Ovary (tissue), 9 donors: ENCODE results near the gene RPS6KB2. TPM values are rescaled to one million over a fixed set of nuclear protein-coding genes. Genes with fewer than 3 reads are reported as not detected.
A peak's percentile ranks its signal among the peaks of the same experiment; 100 is the strongest.
"Not testable (repeated sequence)": the region's sequence is repeated elsewhere in the genome, so short reads cannot be mapped to it uniquely, and the experiment has no call there.

Experiments
- DNase-seq, 5 donors: peaks; one replicate each; pipeline ENCODE4 v3.0.0-alpha.2; 2019 to 2020
- H3K27ac ChIP-seq, 2 donors: fragments of 200-600 bp; one replicate each; pipeline versions ENCODE4 v1.5.1 to v1.8.0; 2019 to 2022
- H3K27me3 ChIP-seq: fragments of 200-600 bp; one replicate; pipeline ENCODE4 v1.8.0; 2022
- H3K36me3 ChIP-seq: fragments of 200-600 bp; sonication (generic); one replicate; pipeline ENCODE4 v1.5.1; 2019
- H3K4me1 ChIP-seq: one replicate; pipeline ENCODE4 v1.8.1; 2013; ENCODE audit warnings: mild to moderate bottlenecking, moderate library complexity; ENCODE audit not compliant: insufficient read depth
- H3K4me3 ChIP-seq: fragments of 200-600 bp; sonication (generic); one replicate; pipeline ENCODE4 v1.5.1; 2017
- H3K9me3 ChIP-seq, 2 donors: fragments of 200-600 bp in 1 of 2; sonication (generic) in 1 of 2; one replicate each; pipeline versions ENCODE4 v1.5.1 to v1.8.1; 2013 to 2019; ENCODE audit warnings: mild to moderate bottlenecking in 1 of 2, moderate library complexity in 1 of 2
- CTCF ChIP-seq, 3 donors: fragments of 450-650 bp in 2 of 3; fragments of 200-600 bp in 1 of 3; IDR thresholded peaks; one replicate each; pipeline versions ENCODE4 v1.5.1 to v1.8.0; 2016 to 2022; ENCODE audit warnings: antibody characterized with exemption in 3 of 3, mild to moderate bottlenecking in 1 of 3
- EP300 ChIP-seq: sonication (generic); formaldehyde crosslinking; IDR thresholded peaks from one replicate; pipeline ENCODE4 v1.6.1; 2017; ENCODE audit warnings: antibody characterized with exemption
- POLR2A ChIP-seq: fragments of 450-650 bp; IDR thresholded peaks from one replicate; pipeline ENCODE4 v1.6.1; 2017; ENCODE audit warnings: antibody characterized with exemption, mild to moderate bottlenecking, moderate library complexity
- WGBS, 3 donors: extraction: QIAGEN DNeasy Blood & Tissue Kit in 1 of 3; methylation state at CpG; one replicate each; pipeline versions ENCODE4 v1.1.5 to v1.1.7; 2013 to 2017; 5-methylcytosine and 5-hydroxymethylcytosine counted together
- intact Hi-C, 4 donors: fragments of 100-400 bp; cut with DNase I; formaldehyde crosslinking; loops; one replicate each; pipeline versions ENCODE4 v1.11.0 to v1.15.1; 2022 to 2023
- polyA plus RNA-seq, 2 donors: library from polyadenylated mRNA; stranded (reverse); fragments of 200-250 nt in 1 of 2; fragments of 350-450 nt in 1 of 2; fragmentation: Illumina TruSeq in 1 of 2; extraction: RNeasy Lipid Tissue Mini Kit (QIAGEN cat#74804) in 1 of 2; gene quantifications; one replicate each; pipeline ENCODE4 v1.2.3, GENCODE V29; 2013 to 2014
- total RNA-seq, 7 donors: library from RNA; depleted of rRNA in 2 of 7; stranded (reverse); fragments of >200 nt in 2 of 7; fragmentation: NEBNext Ultra II Directional in 3 of 7; extraction: Animal tissue kit (Norgen Biotek cat#: 25700) in 3 of 7; gene quantifications; one replicate each; pipeline versions ENCODE4 v1.1.0 to v1.2.4, GENCODE V29; 2016 to 2023
- donor health status: DM: no; HTN: no; CAD: no; lungs with moderate emphysema.
- donor health status: DM: no; HTN: no; CAD: no.
- donor health status: Bipolar disorder and iron deficiency.
- donor health status: DM: yes; HTN: yes; CAD: no.
- donor health status: DM: no; HTN: no; CAD: no.
- donor health status: DM: yes; HTN: yes; CAD: no.

RPS6KB2 gene
- total and polyA plus RNA-seq, 9 donors = 10.4 to 38.6 (median 33.1) TPM

- H3K9me3 ChIP-seq = no peaks in the 10 kb centered on the region
- H3K27me3 ChIP-seq = no peaks in the 10 kb centered on the region
- TF ChIP-seq CTCF (IDR thresholded peaks at IDR 0.05) (peak in 2 of 3 donors; percentile 46 to 49), EP300 (no peak), POLR2A (peak; percentile 51)
- H3K4me3 ChIP-seq = peak within 1 kb of the TSS; percentile 93
- H3K27ac ChIP-seq = peak within 1 kb of the TSS; percentile 37 to 84
- H3K36me3 ChIP-seq = no peaks in the 10 kb centered on the region
- DNase-seq = peak; percentile 90 to 94 (median 93)
- peaks cover 7% of the 10 kb centered on the region for H3K4me1 ChIP-seq
- 1 to 2% (median 1%) methylated on average over 33 to 76 of the region's 76 CpGs for WGBS, 3 donors
- intact Hi-C loops = loop anchor here in 2 of 4 donors (1.0 to 5.0 kb wide), 2 partner anchors 66 to 72 kb away; no protein-coding TSS in a partner anchor
Measured at GRCh38 chr11:67468759-67469507, 40.6 kb downstream of the RPS6KB2 start, which contains the start of gene TMEM134. TMEM134 (minus strand) TSS chr11:67469251; CDS start chr11:67469192, 59 bp downstream.

- Histone ChIP-seq H3K27me3 (no peaks in the 10 kb centered on the region), H3K4me1 (peaks cover 7% of the 10 kb centered on the region), H3K9me3 (no peaks in the 10 kb centered on the region), H3K36me3 (no peaks in the 10 kb centered on the region), H3K27ac (peak overlapping the region; percentile 11 to 84), H3K4me3 (peak overlapping the region; percentile 93)
- no peak for TF ChIP-seq POLR2A
- TF ChIP-seq CTCF (IDR thresholded peaks at IDR 0.05) = no peak
- no peak for TF ChIP-seq EP300
- 2 to 4% (median 3%) methylated on average over 9 of the region's 9 CpGs for WGBS, 3 donors
- no peak for DNase-seq
- intact Hi-C loops = loop anchor here in 2 of 4 donors (1.0 to 5.0 kb wide), 2 partner anchors 66 to 72 kb away; no protein-coding TSS in a partner anchor
Measured at GRCh38 chr11:67469508-67469811, 41.2 kb downstream of the RPS6KB2 start.

GRCh38 chr11:67470337-67471002, 42.2 kb downstream of the RPS6KB2 start:
- H3K9me3 ChIP-seq = no peaks in the 10 kb centered on the region
- WGBS, 3 donors = 66 to 75% (median 74%) methylated on average over 8 of the region's 8 CpGs
- no peak overlapping the region for H3K27ac ChIP-seq
- H3K4me1 ChIP-seq = peaks cover 7% of the 10 kb centered on the region
- no peak for DNase-seq
- H3K4me3 ChIP-seq = no peak overlapping the region
- intact Hi-C loops = no loop called here
- no peaks in the 10 kb centered on the region for H3K27me3 ChIP-seq
- TF ChIP-seq CTCF (IDR thresholded peaks at IDR 0.05) = no peak
- TF ChIP-seq POLR2A = no peak
- TF ChIP-seq EP300 = no peak
- H3K36me3 ChIP-seq = no peaks in the 10 kb centered on the region

- no peak overlapping the region for H3K4me3 ChIP-seq
- H3K27me3 ChIP-seq = no peaks in the 10 kb centered on the region
- intact Hi-C loops = no loop called here
- no peaks in the 10 kb centered on the region for H3K36me3 ChIP-seq
- 73 to 76% (median 74%) methylated on average over 7 of the region's 7 CpGs for WGBS, 3 donors
- TF ChIP-seq CTCF (IDR thresholded peaks at IDR 0.05) = no peak
- TF ChIP-seq EP300 = no peak
- TF ChIP-seq POLR2A = no peak
- H3K27ac ChIP-seq = no peak overlapping the region
- no peak for DNase-seq
- peaks cover 2% of the 10 kb centered on the region for H3K4me1 ChIP-seq
- no peaks in the 10 kb centered on the region for H3K9me3 ChIP-seq
Measured at GRCh38 chr11:67472882-67473281, 44.6 kb downstream of the RPS6KB2 start.

- WGBS, 3 donors = 68 to 79% (median 74%) methylated on average over 10 of the region's 10 CpGs
- H3K36me3 ChIP-seq, H3K27ac ChIP-seq, intact Hi-C loops, H3K4me1 ChIP-seq, H3K9me3 ChIP-seq, H3K4me3 ChIP-seq, DNase-seq, H3K27me3 ChIP-seq: not testable (repeated sequence)
Measured at GRCh38 chr11:67476692-67477091, 48.4 kb downstream of the RPS6KB2 start.

- H3K9me3 ChIP-seq, H3K4me3 ChIP-seq, H3K27ac ChIP-seq, H3K27me3 ChIP-seq, H3K4me1 ChIP-seq, H3K36me3 ChIP-seq, intact Hi-C loops, DNase-seq: not testable (repeated sequence)
- WGBS, 3 donors = 73 to 81% (median 77%) methylated on average over 14 to 16 of the region's 16 CpGs
Measured at GRCh38 chr11:67477344-67478050, 49.2 kb downstream of the RPS6KB2 start.
